Activated CD4-positive, alpha-beta memory T cell treated with anti-CD3 and anti-CD28 coated beads for 36 hours (primary cell): ENCODE measurements around the gene TUBA1C. TPM values are rescaled to one million over a fixed set of nuclear protein-coding genes. Genes with fewer than 3 reads are reported as not detected.

Experiments
- CTCF ChIA-PET: fragments of 350-600 bp; sonication (Branson Sonifier 250); formaldehyde crosslinking; loops from one replicate; lab custom pipeline; 2021; ENCODE audit warnings: antibody characterized with exemption, inconsistent platforms; lab: Charles Lee
- POLR2A ChIA-PET: fragments of 350-600 bp; sonication (Branson Sonifier 250); formaldehyde crosslinking; loops from one replicate; lab custom pipeline; 2021; ENCODE audit warnings: antibody characterized with exemption; lab: Charles Lee
- DNase-seq: peaks from one replicate; pipeline ENCODE4 v3.0.0-alpha.2; 2020
- H3K27ac Mint-ChIP-seq: one replicate; pipeline ENCODE4 v1.8.0; 2021; ENCODE audit warnings: mixed read lengths
- H3K27me3 Mint-ChIP-seq: one replicate; pipeline ENCODE4 v1.8.0; 2021; ENCODE audit warnings: mixed read lengths
- H3K36me3 Mint-ChIP-seq: one replicate; pipeline ENCODE4 v1.8.0; 2021; ENCODE audit warnings: mixed read lengths
- H3K4me1 Mint-ChIP-seq: one replicate; pipeline ENCODE4 v1.8.0; 2021; ENCODE audit warnings: low read depth, mixed read lengths
- H3K4me3 Mint-ChIP-seq: one replicate; pipeline ENCODE4 v1.8.0; 2021; ENCODE audit warnings: mild to moderate bottlenecking, mixed read lengths
- H3K9me3 Mint-ChIP-seq: one replicate; pipeline ENCODE4 v1.8.0; 2021; ENCODE audit warnings: mixed read lengths
- intact Hi-C: fragments of 100-400 bp; cut with micrococcal nuclease; formaldehyde crosslinking; loops from one replicate; pipeline ENCODE4 v1.15.1; 2023
- total RNA-seq, 2 experiments: library from RNA; stranded (reverse); gene quantifications; one replicate each; pipeline ENCODE4 v1.2.3, GENCODE V29; 2021

Gene TUBA1C
- total RNA-seq, 2 experiments from 2014 or later: 353 to 360 TPM

- Mint-ChIP-seq H3K9me3 (no peaks in the 10 kb centered on the region), H3K27ac (no peak overlapping the region), H3K36me3 (no peaks in the 10 kb centered on the region), H3K4me3 (no peak overlapping the region), H3K4me1 (no peaks in the 10 kb centered on the region), H3K27me3 (peaks cover 23% of the 10 kb centered on the region)
- ChIA-PET CTCF (interaction anchor here (0.6 to 16.1 kb wide), 42 partner anchors 8 to 385 kb away, joined by 3 to 234 read pairs (median 4); partner anchors contain the start of genes C1QL4, DNAJC22, PRPH and SPATS2), POLR2A (interaction anchor here (1.8 kb wide), 1 partner anchor 54 kb away, joined by 7 read pairs; no protein-coding TSS in a partner anchor)
- intact Hi-C loops: loop anchor here (1.0 to 2.0 kb wide), 4 partner anchors 49 to 226 kb away; partner anchors contain the start of gene C1QL4
- DNase-seq: peak; percentile 80
Measured at GRCh38 chr12:49288412-49288853, 23.6 kb downstream of the TUBA1C start.

GRCh38 chr12:49288922-49289555, 24.2 kb downstream of the TUBA1C start:
- Mint-ChIP-seq H3K36me3 (no peaks in the 10 kb centered on the region), H3K4me3 (no peak overlapping the region), H3K4me1 (no peaks in the 10 kb centered on the region), H3K9me3 (no peaks in the 10 kb centered on the region), H3K27ac (no peak overlapping the region), H3K27me3 (peaks cover 24% of the 10 kb centered on the region)
- POLR2A ChIA-PET: interaction anchor here (1.8 kb wide), 1 partner anchor 53 kb away, joined by 7 read pairs; no protein-coding TSS in a partner anchor
- intact Hi-C loops: loop anchor here (1.0 to 2.0 kb wide), 4 partner anchors 48 to 226 kb away; partner anchors contain the start of gene C1QL4
- CTCF ChIA-PET: interaction anchor here (0.6 to 16.1 kb wide), 44 partner anchors 7 to 385 kb away, joined by 3 to 234 read pairs (median 4); partner anchors contain the start of genes C1QL4, DNAJC22, PRPH and SPATS2
- no peak for DNase-seq

- H3K27me3 Mint-ChIP-seq: peaks cover 41% of the 10 kb centered on the region
- H3K9me3 Mint-ChIP-seq: no peaks in the 10 kb centered on the region
- no peak overlapping the region for H3K4me3 Mint-ChIP-seq
- POLR2A ChIA-PET: interaction anchor here (0.6 to 0.9 kb wide), 2 partner anchors 51 to 55 kb away, joined by 3 read pairs; no protein-coding TSS in a partner anchor
- no peaks in the 10 kb centered on the region for H3K36me3 Mint-ChIP-seq
- DNase-seq: no peak
- CTCF ChIA-PET: interaction anchor here (0.6 to 16.1 kb wide), 6 partner anchors 42 to 577 kb away, joined by 4 to 234 read pairs (median 116); partner anchors contain the start of genes C1QL4 and DNAJC22
- peaks cover 12% of the 10 kb centered on the region for H3K4me1 Mint-ChIP-seq
- H3K27ac Mint-ChIP-seq: no peak overlapping the region
- intact Hi-C loops: no loop called here
Measured at GRCh38 chr12:49292729-49293055, 27.8 kb downstream of the TUBA1C start.

GRCh38 chr12:49293056-49293956, 28.4 kb downstream of the TUBA1C start:
- intact Hi-C loops: no loop called here
- POLR2A ChIA-PET: interaction anchor here (0.6 to 0.9 kb wide), 2 partner anchors 50 to 56 kb away, joined by 3 read pairs; no protein-coding TSS in a partner anchor

GRCh38 chr12:49294086-49294803, 29.4 kb downstream of the TUBA1C start:
- Mint-ChIP-seq H3K4me1 (peaks cover 12% of the 10 kb centered on the region), H3K4me3 (no peak overlapping the region), H3K27me3 (peaks cover 48% of the 10 kb centered on the region), H3K27ac (no peak overlapping the region), H3K36me3 (no peaks in the 10 kb centered on the region), H3K9me3 (no peaks in the 10 kb centered on the region)
- intact Hi-C loops: no loop called here
- ChIA-PET CTCF (interaction anchor here (0.7 to 16.1 kb wide), 12 partner anchors 10 to 818 kb away, joined by 3 to 234 read pairs (median 12); partner anchors contain the start of genes C1QL4, COX14, DNAJC22 and TROAP), POLR2A (interaction anchor here (0.6 to 1.3 kb wide), 4 partner anchors 29 to 49 kb away, joined by 3 to 4 read pairs (median 4); partner anchors contain the start of gene TROAP)
- DNase-seq: no peak

More at GRCh38 chr12:49293056-49293956, 28.4 kb downstream of the TUBA1C start:
- no peaks in the 10 kb centered on the region for H3K9me3 Mint-ChIP-seq
- H3K4me1 Mint-ChIP-seq: peaks cover 12% of the 10 kb centered on the region
- no peak overlapping the region for H3K4me3 Mint-ChIP-seq
- no peak for DNase-seq
- no peaks in the 10 kb centered on the region for H3K36me3 Mint-ChIP-seq
- CTCF ChIA-PET: interaction anchor here (0.7 to 16.1 kb wide), 7 partner anchors 11 to 221 kb away, joined by 3 to 234 read pairs (median 82); partner anchors contain the start of genes C1QL4 and DNAJC22
- H3K27ac Mint-ChIP-seq: no peak overlapping the region
- H3K27me3 Mint-ChIP-seq: peaks cover 41% of the 10 kb centered on the region

- CTCF ChIA-PET: interaction anchor here (0.9 to 16.1 kb wide), 14 partner anchors 9 to 817 kb away, joined by 3 to 234 read pairs (median 12); partner anchors contain the start of genes C1QL4, COX14, DNAJC22 and TROAP
- Mint-ChIP-seq H3K36me3 (no peaks in the 10 kb centered on the region), H3K27ac (no peak overlapping the region)
Measured at GRCh38 chr12:49294804-49295081, 29.9 kb downstream of the TUBA1C start.

GRCh38 chr12:49295082-49295936, 30.4 kb downstream of the TUBA1C start, which contains the start of gene PRPH:
Gene PRPH (plus strand): TSS chr12:49295147. CDS start chr12:49295201, 54 bp downstream.
- no peaks in the 10 kb centered on the region for H3K9me3 Mint-ChIP-seq
- no peak within 1 kb of the TSS for H3K4me3 Mint-ChIP-seq
- intact Hi-C loops: no loop called here
- ChIA-PET CTCF (interaction anchor here (0.7 to 16.1 kb wide), 18 partner anchors 9 to 817 kb away, joined by 3 to 234 read pairs (median 8); partner anchors contain the start of genes C1QL4, COX14, DNAJC22 and TROAP), POLR2A (interaction anchor here (0.5 to 2.2 kb wide), 7 partner anchors 24 to 49 kb away, joined by 3 to 7 read pairs (median 4); partner anchors contain the start of gene TROAP)
- H3K27ac Mint-ChIP-seq: no peak within 1 kb of the TSS
- peaks cover 12% of the 10 kb centered on the region for H3K4me1 Mint-ChIP-seq
- no peaks in the 10 kb centered on the region for H3K36me3 Mint-ChIP-seq
- DNase-seq: no peak
- H3K27me3 Mint-ChIP-seq: peaks cover 48% of the 10 kb centered on the region

More at GRCh38 chr12:49294804-49295081, 29.9 kb downstream of the TUBA1C start:
- POLR2A ChIA-PET: interaction anchor here (0.6 to 1.3 kb wide), 5 partner anchors 28 to 49 kb away, joined by 3 to 4 read pairs (median 3); partner anchors contain the start of gene TROAP
- no peaks in the 10 kb centered on the region for H3K9me3 Mint-ChIP-seq
- H3K4me3 Mint-ChIP-seq: no peak overlapping the region
- H3K4me1 Mint-ChIP-seq: peaks cover 12% of the 10 kb centered on the region
- peaks cover 48% of the 10 kb centered on the region for H3K27me3 Mint-ChIP-seq
- intact Hi-C loops: no loop called here
- no peak for DNase-seq

GRCh38 chr12:49296034-49296835, 31.4 kb downstream of the TUBA1C start:
- Mint-ChIP-seq H3K27me3 (peaks cover 51% of the 10 kb centered on the region), H3K36me3 (no peaks in the 10 kb centered on the region), H3K9me3 (no peaks in the 10 kb centered on the region), H3K27ac (no peak overlapping the region), H3K4me3 (no peak overlapping the region), H3K4me1 (peaks cover 12% of the 10 kb centered on the region)
- ChIA-PET POLR2A (interaction anchor here (0.5 to 2.2 kb wide), 5 partner anchors 23 to 48 kb away, joined by 3 to 7 read pairs (median 3); no protein-coding TSS in a partner anchor), CTCF (interaction anchor here (0.6 to 16.1 kb wide), 18 partner anchors 10 to 1737 kb away, joined by 3 to 234 read pairs (median 10); partner anchors contain the start of genes C1QL4, DNAJC22 and TROAP)
- intact Hi-C loops: loop anchor here (2.0 kb wide), 1 partner anchor 47 kb away; no protein-coding TSS in a partner anchor
- DNase-seq: peak; percentile 75
